M059J (cell line): ENCODE data around the gene ZNF428. TPM values are rescaled to one million over a fixed set of nuclear protein-coding genes. Genes with fewer than 3 reads are reported as not detected.
"Not testable (repeated sequence)": the region's sequence is repeated elsewhere in the genome, so short reads cannot be mapped to it uniquely, and the experiment has no call there.

ENCODE experiments used
- DNase-seq: peaks from one replicate; pipeline ENCODE4 v3.0.0-alpha.2; 2012; ENCODE audit warnings: low read depth
- total RNA-seq: library from RNA; depleted of rRNA; stranded (reverse); fragments of >200 nt; shearing (Covaris generic); gene quantifications from 2 replicates; pipeline ENCODE4 v1.2.3, GENCODE V29; 2014

The ZNF428 gene
- total RNA-seq, 1 experiment from 2014 or later = 36.2 TPM

GRCh38 chr19:43616954-43617353, 2.5 kb downstream of the ZNF428 start:
- DNase-seq = no peak

- no peak for DNase-seq
These were observed 3.1 kb downstream of the ZNF428 start for GRCh38 chr19:43616306-43616705.

- no peak for DNase-seq
These were observed 7.1 kb downstream of the ZNF428 start for GRCh38 chr19:43612374-43612773.

DNA sequence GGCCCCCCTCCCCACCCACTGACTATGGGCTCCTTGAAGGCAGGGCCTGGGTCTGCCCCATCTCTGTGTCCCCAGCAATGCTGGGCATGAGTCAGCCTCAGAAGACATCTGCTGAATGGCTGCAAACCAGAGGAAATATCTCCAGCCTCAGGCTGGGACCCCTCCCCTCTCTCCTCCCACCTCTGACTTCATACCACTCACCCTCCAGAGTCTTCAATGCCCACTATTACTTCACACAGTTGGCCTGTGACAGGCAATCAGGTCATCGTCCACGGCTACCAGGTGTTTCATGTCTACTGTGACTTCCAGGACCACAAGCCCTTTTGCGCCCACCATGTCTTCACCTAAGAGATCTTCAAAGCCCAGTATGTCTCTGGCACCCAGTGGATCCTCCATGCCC, 7.6 kb downstream of the ZNF428 start, which contains the start of gene SRRM5:
Gene SRRM5, plus strand, starts transcription at position 301 of the 400 bp plus-strand sequence. Its CDS starts 34 bp downstream, at position 335.
- no peak for DNase-seq

DNA sequence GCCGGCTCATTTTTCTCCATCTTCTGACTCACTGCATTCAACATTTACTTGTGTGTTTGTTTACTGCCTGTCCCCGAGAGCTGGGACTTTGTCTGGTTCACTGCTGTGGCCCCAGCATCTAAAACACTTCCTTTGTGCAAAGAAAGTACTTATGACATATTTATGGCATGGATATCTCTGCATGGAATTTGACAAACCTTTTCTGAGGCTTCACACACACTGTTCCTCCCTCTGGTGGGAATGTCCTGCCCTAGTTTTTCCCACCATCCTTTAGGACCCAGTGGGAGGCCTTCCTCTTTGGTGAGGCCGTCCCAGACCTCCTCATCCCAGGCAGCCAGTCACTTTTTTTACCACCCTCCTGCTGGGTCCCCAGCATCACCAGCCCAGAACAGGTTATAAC, 8.9 kb downstream of the ZNF428 start:
- DNase-seq = peak; percentile 59

GRCh38 chr19:43609872-43610271, 9.6 kb downstream of the ZNF428 start:
- DNase-seq = no peak

- no peak for DNase-seq
These were observed 11.9 kb downstream of the ZNF428 start for GRCh38 chr19:43607238-43608205.

DNA sequence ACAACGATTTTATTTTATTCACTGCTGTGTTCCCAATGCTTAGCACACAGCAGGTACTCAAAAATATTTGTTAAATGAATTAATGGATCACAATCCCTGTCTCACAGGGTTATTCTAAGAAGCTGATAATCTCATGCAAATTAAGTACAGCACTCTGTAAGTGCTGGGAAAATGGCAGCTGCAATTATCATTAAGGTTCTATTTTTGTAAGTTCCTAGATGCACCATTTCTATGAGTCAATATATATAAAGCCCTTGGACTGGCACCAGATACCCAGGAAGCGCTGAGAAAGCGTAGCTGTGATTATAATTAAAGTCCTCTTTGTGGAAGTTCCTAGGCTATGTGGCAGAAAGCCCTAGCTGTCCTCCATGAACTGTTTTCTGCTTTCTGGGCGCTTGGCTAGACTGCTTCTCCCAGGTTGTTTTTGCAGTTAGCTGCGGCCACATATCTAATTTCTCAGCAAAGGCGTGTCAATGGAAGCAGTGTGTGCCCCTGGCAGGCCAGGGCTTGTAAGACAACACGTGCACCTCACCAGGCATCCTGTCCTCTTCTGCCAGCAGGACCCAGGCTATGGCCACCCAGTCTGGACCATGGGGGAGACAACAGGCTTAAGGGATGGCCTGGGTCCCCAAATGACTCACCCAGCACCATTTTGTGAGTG, 12.7 kb downstream of the ZNF428 start:
- DNase-seq = no peak

DNA sequence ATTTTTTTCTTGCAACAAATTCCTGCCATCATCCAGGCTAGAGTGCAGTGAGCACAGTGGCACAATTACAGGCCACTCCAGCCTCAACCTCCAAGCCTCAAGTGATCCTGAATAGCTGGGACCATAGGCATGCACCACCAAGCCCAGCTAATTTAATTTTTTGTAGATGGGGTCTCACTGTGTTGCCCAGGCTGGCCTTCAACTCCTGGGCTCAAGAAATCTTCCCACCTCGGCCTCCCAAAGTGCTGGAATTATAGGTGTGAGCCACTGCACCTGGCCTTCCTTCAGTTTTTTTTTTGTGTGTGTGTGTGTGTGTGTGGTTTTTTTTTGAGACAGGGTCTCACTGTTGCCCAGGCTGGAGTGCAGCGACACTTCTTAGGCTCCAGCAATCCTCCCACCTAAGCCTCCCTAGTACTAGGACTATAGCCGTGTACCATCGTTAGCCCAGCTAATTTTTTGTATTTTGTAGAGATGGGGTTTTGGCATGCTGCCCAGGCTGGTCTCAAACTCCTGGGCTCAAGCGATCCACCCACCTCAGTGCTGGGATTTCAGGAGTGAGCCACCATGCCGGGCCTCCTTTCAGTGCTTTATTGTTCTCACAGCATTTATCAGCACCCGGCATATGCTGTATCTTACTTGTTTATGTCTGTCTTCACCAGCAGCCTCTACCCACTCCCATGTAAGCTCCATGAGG, 13.4 kb downstream of the ZNF428 start:
- DNase-seq = no peak

DNA sequence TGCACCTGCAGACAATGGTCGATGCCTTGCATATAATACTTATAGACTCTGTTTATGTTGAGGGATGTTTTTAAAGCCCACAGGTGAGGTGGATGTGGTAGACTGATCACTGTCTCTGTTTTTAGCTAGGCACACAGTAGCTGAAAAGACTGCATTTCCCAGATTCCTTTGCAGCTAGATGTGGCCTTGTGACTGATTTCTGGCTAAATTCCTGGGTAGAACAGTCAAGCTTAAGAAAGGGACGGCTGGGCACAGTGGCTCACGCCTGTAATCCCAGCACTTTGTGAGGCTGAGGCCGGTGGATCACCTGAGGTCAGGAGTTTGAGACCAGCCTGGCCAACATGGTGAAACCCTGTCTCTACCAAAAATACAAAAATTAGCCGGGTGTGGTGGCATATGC, 19.1 kb downstream of the ZNF428 start:
- not testable (repeated sequence) for DNase-seq

- DNase-seq = no peak
These were observed 19.7 kb downstream of the ZNF428 start for GRCh38 chr19:43599635-43600295.

DNA sequence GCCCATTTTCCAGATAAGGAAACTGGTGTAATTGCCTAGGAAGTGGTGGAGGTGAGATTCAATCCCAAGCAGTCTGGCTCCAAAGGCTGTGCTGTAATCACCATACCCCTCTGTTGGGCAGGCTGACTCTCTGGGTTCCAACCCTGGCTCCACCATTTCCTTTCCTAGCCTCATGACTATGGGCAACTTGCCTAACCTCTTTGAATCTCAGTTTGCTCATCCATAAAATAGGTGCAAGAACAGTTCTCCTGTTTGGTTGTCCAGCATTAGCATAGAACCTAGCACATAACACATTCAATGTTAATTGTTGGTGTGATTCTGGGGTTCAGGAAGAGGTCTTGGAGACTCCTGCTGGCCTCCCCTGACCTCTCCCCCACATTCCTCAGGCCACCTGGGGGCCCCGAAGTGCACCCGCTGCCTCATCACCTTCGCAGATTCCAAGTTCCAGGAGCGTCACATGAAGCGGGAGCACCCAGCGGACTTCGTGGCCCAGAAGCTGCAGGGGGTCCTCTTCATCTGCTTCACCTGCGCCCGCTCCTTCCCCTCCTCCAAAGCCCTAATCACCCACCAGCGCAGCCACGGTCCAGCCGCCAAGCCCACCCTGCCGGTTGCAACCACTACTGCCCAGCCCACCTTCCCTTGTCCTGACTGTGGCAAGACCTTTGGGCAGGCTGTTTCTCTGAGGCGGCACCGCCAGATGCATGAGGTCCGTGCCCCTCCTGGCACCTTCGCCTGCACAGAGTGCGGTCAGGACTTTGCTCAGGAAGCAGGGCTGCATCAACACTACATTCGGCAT, 20.8 kb downstream of the ZNF428 start:
- DNase-seq = no peak

- no peak for DNase-seq
These were observed 21.6 kb downstream of the ZNF428 start for GRCh38 chr19:43597876-43598275.

DNA sequence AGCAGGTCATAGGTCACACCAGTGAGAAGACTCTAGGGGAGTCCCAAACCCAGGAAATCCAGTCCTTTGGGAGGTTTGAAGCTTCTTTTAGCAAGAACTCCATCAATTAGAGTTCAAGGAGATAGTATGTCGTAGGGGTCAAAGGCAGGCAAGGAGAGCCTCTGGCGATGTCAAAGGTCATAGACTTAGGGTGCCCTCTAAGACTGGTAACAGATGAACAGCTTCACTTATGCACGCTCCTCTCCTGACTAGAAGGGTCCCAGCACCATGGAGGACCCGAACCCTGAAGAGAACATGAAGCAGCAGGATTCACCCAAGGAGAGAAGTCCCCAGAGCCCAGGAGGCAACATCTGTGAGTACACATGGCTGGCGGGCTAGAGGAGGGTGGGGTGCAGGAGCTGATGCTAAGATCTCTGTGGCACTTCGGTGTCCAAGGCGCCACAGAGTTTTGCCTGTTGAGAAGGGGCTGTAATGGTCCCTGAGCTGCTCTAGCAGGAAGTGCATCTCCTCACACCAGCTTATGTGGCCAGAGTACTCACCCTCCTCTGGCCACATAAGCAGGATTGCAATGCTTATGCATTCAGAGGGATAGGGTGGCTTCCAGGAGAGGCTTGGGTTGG, 22.5 kb downstream of the ZNF428 start:
- peak; percentile 15 for DNase-seq

- peak; percentile 99 for DNase-seq
These were observed 23.2 kb downstream of the ZNF428 start, which contains the start of the genes IRGQ and ZNF576 for GRCh38 chr19:43595999-43596841. Gene IRGQ, minus strand, starts transcription at chr19:43596134. Its CDS starts 796 bp downstream, at chr19:43595338. Gene ZNF576, plus strand, starts transcription at chr19:43596595. Its CDS starts 514 bp downstream, at chr19:43597109.

GRCh38 chr19:43595605-43595998, 23.8 kb downstream of the ZNF428 start:
- DNase-seq = no peak

GRCh38 chr19:43594710-43595604, 24.5 kb downstream of the ZNF428 start:
- peak; percentile 68 for DNase-seq

- no peak for DNase-seq
These were observed 25.2 kb downstream of the ZNF428 start for GRCh38 chr19:43594081-43594697.
